ENCODE results near the gene GPAT3.
A peak's percentile ranks its signal among the peaks of the same experiment; 100 is the strongest.

The GPAT3 gene

GRCh38 chr4:83558059-83558653, 22.2 kb downstream of the GPAT3 start:
- no peak overlapping the region for H3K4me3 ChIP-seq (ENCODE audit: low read depth, low read length)

GRCh38 chr4:83558680-83559079, 22.8 kb downstream of the GPAT3 start:
- DNase-seq (ENCODE audit: low read depth): peak; percentile 82
- H3K4me3 ChIP-seq (ENCODE audit: low read depth, low read length): no peak overlapping the region
- TF ChIP-seq MAX (IDR thresholded peaks at IDR 0.05; ENCODE audit: low read depth, low read length): no peak
- no peak for TF ChIP-seq CTCF (IDR thresholded peaks at IDR 0.05; ENCODE audit: low read depth, low read length)
- no peak for TF ChIP-seq POLR2A (IDR thresholded peaks at IDR 0.05; ENCODE audit: extremely low read depth, insufficient read length)

More at GRCh38 chr4:83558059-83558653, 22.2 kb downstream of the GPAT3 start:
- TF ChIP-seq MAX (IDR thresholded peaks at IDR 0.05; ENCODE audit: low read depth, low read length) (no peak), MYC (IDR thresholded peaks at IDR 0.05; ENCODE audit: low read depth, low read length) (no peak), POLR2A (IDR thresholded peaks at IDR 0.05; ENCODE audit: extremely low read depth, insufficient read length) (no peak), CTCF (IDR thresholded peaks at IDR 0.05; ENCODE audit: low read depth, low read length) (no peak)
- DNase-seq (ENCODE audit: low read depth): no peak

GRCh38 chr4:83560523-83560922, 24.6 kb downstream of the GPAT3 start:
- TF ChIP-seq MAX (IDR thresholded peaks at IDR 0.05; ENCODE audit: low read depth, low read length) (no peak), POLR2A (IDR thresholded peaks at IDR 0.05; ENCODE audit: extremely low read depth, insufficient read length) (no peak), CTCF (IDR thresholded peaks at IDR 0.05; ENCODE audit: low read depth, low read length) (no peak), MYC (IDR thresholded peaks at IDR 0.05; ENCODE audit: low read depth, low read length) (no peak)
- no peak for DNase-seq (ENCODE audit: low read depth)
- H3K4me3 ChIP-seq (ENCODE audit: low read depth, low read length): no peak overlapping the region

GRCh38 chr4:83561381-83561780, 25.5 kb downstream of the GPAT3 start:
- no peak overlapping the region for H3K4me3 ChIP-seq (ENCODE audit: low read depth, low read length)
- no peak for TF ChIP-seq MYC (IDR thresholded peaks at IDR 0.05; ENCODE audit: low read depth, low read length)
- peak; percentile 75 for TF ChIP-seq MAX (IDR thresholded peaks at IDR 0.05; ENCODE audit: low read depth, low read length)
- TF ChIP-seq POLR2A (IDR thresholded peaks at IDR 0.05; ENCODE audit: extremely low read depth, insufficient read length): no peak
- TF ChIP-seq CTCF (IDR thresholded peaks at IDR 0.05; ENCODE audit: low read depth, low read length): no peak
- DNase-seq (ENCODE audit: low read depth): peak; percentile 84

GRCh38 chr4:83563998-83564397, 28.1 kb downstream of the GPAT3 start:
- no peak overlapping the region for H3K4me3 ChIP-seq (ENCODE audit: low read depth, low read length)
- DNase-seq (ENCODE audit: low read depth): no peak
- TF ChIP-seq POLR2A (IDR thresholded peaks at IDR 0.05; ENCODE audit: extremely low read depth, insufficient read length) (no peak), MAX (IDR thresholded peaks at IDR 0.05; ENCODE audit: low read depth, low read length) (no peak), MYC (IDR thresholded peaks at IDR 0.05; ENCODE audit: low read depth, low read length) (no peak), CTCF (IDR thresholded peaks at IDR 0.05; ENCODE audit: low read depth, low read length) (no peak)

Measured in NB4 (cell line).